HepG2 (cell line): ENCODE data around the gene GJD4. TPM values are rescaled to one million over a fixed set of nuclear protein-coding genes. Genes with fewer than 3 reads are reported as not detected.

Experiments used
- ATAC-seq: fragments of 200-7000 bp; cut with Tn5 transposase; 3 replicates; pipeline ENCODE4 v1.9.1; 2020; ENCODE audit warnings: mild to moderate bottlenecking, moderate library complexity
- BruUV-seq: library from RNA; stranded (reverse); fragments of 400-500 nt; replicated peaks from 2 replicates; lab custom pipeline; 2021; lab: Mats Ljungman, UMichigan
- CTCF ChIA-PET: fragments of 300-600 bp; formaldehyde crosslinking; extraction: SDS; loops from one replicate; lab custom pipeline; 2021; ENCODE audit warnings: low total read pairs, inconsistent platforms, low intra/inter-chr PET ratio; lab: Yijun Ruan, JAX
- POLR2A ChIA-PET: fragments of 350-600 bp; sonication (Branson Sonifier 250); formaldehyde crosslinking; loops from one replicate; lab custom pipeline; 2020; ENCODE audit warnings: antibody characterized with exemption, inconsistent platforms; lab: Yijun Ruan, JAX
- DNase-seq: peaks from one replicate; pipeline ENCODE4 v3.0.0-alpha.2; 2015; ENCODE audit warnings: low spot score
- FAIRE-seq: peaks from 3 replicates; lab custom pipeline; 2011; peaks lifted over from hg19 to GRCh38; lab: Jason Lieb, UNC
- H2AFZ ChIP-seq: one replicate; pipeline ENCODE4 v1.6.1; 2011; ENCODE audit warnings: low read length, inconsistent platforms
- H3K27ac ChIP-seq: fragments of 300-600 bp; 3 replicates; pipeline ENCODE4 v1.8.0; 2011; ENCODE audit warnings: mixed run types, mild to moderate bottlenecking, mixed read lengths, low read length, inconsistent platforms; ENCODE audit not compliant: insufficient read depth; ENCODE audit errors: extremely low read length
- H3K27me3 ChIP-seq, 2 experiments: fragments of 200-600 bp in 1 of 2; 2 replicates in 1 of 2; 3 replicates in 1 of 2; pipeline versions ENCODE4 v1.6.0 to v1.8.0; 2011; ENCODE audit warnings: low read length in 2 of 2, mild to moderate bottlenecking in 2 of 2, moderate library complexity in 2 of 2, inconsistent platforms in 1 of 2; ENCODE audit not compliant: insufficient read depth in 2 of 2, control insufficient read depth in 1 of 2
- H3K36me3 ChIP-seq, 2 experiments: fragments of 200-600 bp in 1 of 2; replicated peaks in 1 of 2; 2 replicates in 1 of 2; 3 replicates in 1 of 2; pipeline versions ENCODE4 v1.5.1 to v1.8.0; 2011; ENCODE audit warnings: low read length in 2 of 2, inconsistent platforms in 1 of 2; ENCODE audit not compliant: insufficient read depth in 2 of 2, control insufficient read depth in 1 of 2
- H3K4me1 ChIP-seq: 2 replicates; pipeline ENCODE4 v1.5.1; 2012; ENCODE audit warnings: low read length, inconsistent platforms; ENCODE audit not compliant: insufficient read depth
- H3K4me2 ChIP-seq: 2 replicates; pipeline ENCODE4 v1.6.0; 2011; ENCODE audit warnings: low read depth, low read length, inconsistent platforms
- H3K4me3 ChIP-seq, 3 experiments: fragments of 200-600 bp in 1 of 3; sonication (generic), shearing (Covaris generic) in 1 of 3; replicated peaks in 1 of 3; 2 replicates each; pipeline ENCODE4 v1.5.1; 2011 to 2016; ENCODE audit warnings: low read length in 3 of 3, inconsistent platforms in 2 of 3, low read depth in 2 of 3, mild to moderate bottlenecking in 2 of 3, control low read depth in 1 of 3, mixed read lengths in 1 of 3; ENCODE audit not compliant: insufficient read depth in 1 of 3
- H3K79me2 ChIP-seq: one replicate; pipeline ENCODE4 v1.6.1; 2011; ENCODE audit warnings: low read length, inconsistent platforms; ENCODE audit not compliant: insufficient read depth
- H3K9ac ChIP-seq: 2 replicates; pipeline ENCODE4 v1.6.0; 2011; ENCODE audit warnings: mild to moderate bottlenecking, low read depth, low read length, inconsistent platforms; ENCODE audit not compliant: insufficient read depth
- H3K9me3 ChIP-seq: 2 replicates; pipeline ENCODE4 v1.5.1; 2012; ENCODE audit warnings: mild to moderate bottlenecking, low read length
- H4K20me1 ChIP-seq: 2 replicates; pipeline ENCODE4 v1.6.0; 2011; ENCODE audit warnings: inconsistent platforms, mild to moderate bottlenecking, low read length, moderate library complexity; ENCODE audit not compliant: insufficient read depth
- SALL1 ChIP-seq: sonication (generic); formaldehyde crosslinking; IDR thresholded peaks from 2 replicates; pipeline ENCODE4 v1.8.0; 2022; ENCODE audit warnings: mild to moderate bottlenecking, missing genetic modification reagents
- SMC3 ChIP-seq: IDR thresholded peaks from 2 replicates; pipeline ENCODE4 v1.6.1; 2011; ENCODE audit warnings: low read length, improper control_type of control experiment
- STAG1 ChIP-seq: sonication (generic); formaldehyde crosslinking; IDR thresholded peaks from 2 replicates; pipeline ENCODE4 v1.4.0; 2020; ENCODE audit warnings: missing genetic modification reagents
- WGBS: methylation state at CpG from one replicate; pipeline ENCODE4 v1.1.6; 2017; ENCODE audit warnings: low lambda C conversion rate; 5-methylcytosine and 5-hydroxymethylcytosine counted together
- in situ Hi-C: cut with HindIII; loops from 2 replicates; pipeline ENCODE4 v1.10.0; 2017; ENCODE audit warnings: low pct_unique_long_range_greater_than_20kb; ENCODE audit not compliant: extremely low pct_ligation_motif_present
- intact Hi-C: fragments of 100-400 bp; cut with micrococcal nuclease; formaldehyde crosslinking; loops from one replicate; pipeline ENCODE4 v1.10.0; 2022; ENCODE audit not compliant: unreplicated experiment
- polyA plus RNA-seq, 8 experiments: library from polyadenylated mRNA; depleted of rRNA in 3 of 8; stranded (reverse) in 7 of 8; unstranded in 1 of 8; fragments of >200 nt; fragmentation: Illumina TruSeq in 4 of 8; extraction: Trizol in 4 of 8; gene quantifications; 2 replicates each; pipeline versions ENCODE4 v1.2.1 to v1.2.3, GENCODE V29; 2011 to 2016; ENCODE audit warnings: low read depth in 4 of 8, missing spikeins in 1 of 8, mixed read lengths in 1 of 8; ENCODE audit not compliant: insufficient read depth in 1 of 8
- total RNA-seq, 5 experiments: library from RNA; depleted of rRNA; stranded (reverse); fragments of >200 nt; fragmentation: Illumina TruSeq; extraction: Trizol; gene quantifications; 2 replicates each; pipeline ENCODE4 v1.2.3, GENCODE V29; 2016; ENCODE audit warnings: low read depth in 1 of 5
- TF ChIP-seq, protein P1 (sequence below): sonication (generic); formaldehyde crosslinking; IDR thresholded peaks from 2 replicates; pipeline ENCODE4 v1.5.0; 2020; ENCODE audit warnings: mild to moderate bottlenecking, missing genetic modification reagents, moderate library complexity
- TF ChIP-seq, protein P2 (sequence below): sonication (generic); formaldehyde crosslinking; IDR thresholded peaks from 2 replicates; pipeline ENCODE4 v1.4.0; 2020; ENCODE audit warnings: mild to moderate bottlenecking, missing genetic modification reagents

The GJD4 gene
- total and polyA plus RNA-seq, 2 of the 13 experiments (the other 11 are each of a cell fraction or from before 2014, with no cell fraction given): not detected

DNA sequence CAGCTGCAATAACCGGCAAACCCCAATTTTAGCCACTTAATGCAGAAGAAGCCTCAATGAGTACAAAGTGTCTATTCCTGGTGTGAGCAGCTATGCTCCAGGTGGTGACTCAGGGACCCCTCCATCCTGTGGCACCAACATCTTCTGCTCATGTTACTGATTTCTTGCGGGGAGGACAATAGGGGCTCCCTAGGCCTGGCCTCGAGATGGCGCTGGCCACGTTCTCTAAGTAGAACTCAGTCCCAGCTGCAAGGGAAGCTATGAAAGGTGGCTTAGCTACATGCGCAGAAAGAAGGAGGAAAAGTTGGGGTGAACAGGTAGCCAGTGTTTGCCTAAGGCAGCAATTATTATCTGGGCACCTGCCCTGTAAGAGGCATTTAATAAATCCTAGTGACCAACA lies 6.6 kb downstream of the GJD4 start:
- peak; percentile 77 for ATAC-seq
- peak; percentile 48 for TF ChIP-seq STAG1 (CRISPR knock-in tag)
- TF ChIP-seq, protein P1, sequence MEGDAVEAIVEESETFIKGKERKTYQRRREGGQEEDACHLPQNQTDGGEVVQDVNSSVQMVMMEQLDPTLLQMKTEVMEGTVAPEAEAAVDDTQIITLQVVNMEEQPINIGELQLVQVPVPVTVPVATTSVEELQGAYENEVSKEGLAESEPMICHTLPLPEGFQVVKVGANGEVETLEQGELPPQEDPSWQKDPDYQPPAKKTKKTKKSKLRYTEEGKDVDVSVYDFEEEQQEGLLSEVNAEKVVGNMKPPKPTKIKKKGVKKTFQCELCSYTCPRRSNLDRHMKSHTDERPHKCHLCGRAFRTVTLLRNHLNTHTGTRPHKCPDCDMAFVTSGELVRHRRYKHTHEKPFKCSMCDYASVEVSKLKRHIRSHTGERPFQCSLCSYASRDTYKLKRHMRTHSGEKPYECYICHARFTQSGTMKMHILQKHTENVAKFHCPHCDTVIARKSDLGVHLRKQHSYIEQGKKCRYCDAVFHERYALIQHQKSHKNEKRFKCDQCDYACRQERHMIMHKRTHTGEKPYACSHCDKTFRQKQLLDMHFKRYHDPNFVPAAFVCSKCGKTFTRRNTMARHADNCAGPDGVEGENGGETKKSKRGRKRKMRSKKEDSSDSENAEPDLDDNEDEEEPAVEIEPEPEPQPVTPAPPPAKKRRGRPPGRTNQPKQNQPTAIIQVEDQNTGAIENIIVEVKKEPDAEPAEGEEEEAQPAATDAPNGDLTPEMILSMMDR: peak; percentile 65
- peak; percentile 28; the same call in 1 of the 2 replicates for TF ChIP-seq SMC3
- TF ChIP-seq SALL1 (CRISPR knock-in tag): 0 out of 2 replicates have a peak, but pooled peaks have one; percentile 21
- TF ChIP-seq, protein P2, sequence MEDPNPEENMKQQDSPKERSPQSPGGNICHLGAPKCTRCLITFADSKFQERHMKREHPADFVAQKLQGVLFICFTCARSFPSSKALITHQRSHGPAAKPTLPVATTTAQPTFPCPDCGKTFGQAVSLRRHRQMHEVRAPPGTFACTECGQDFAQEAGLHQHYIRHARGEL (CRISPR knock-in tag): no peak
- TF ChIP-seq, all 625 proteins: peak for 4
- no peaks in the 10 kb centered on the region for H3K79me2 ChIP-seq
- H3K27me3 ChIP-seq: no peaks in the 10 kb centered on the region; a peak in 1 of 5 replicates
- peaks cover 33% of the 10 kb centered on the region for H3K4me1 ChIP-seq
- DNase-seq (peak; percentile 20), FAIRE-seq (no peak)
- H4K20me1 ChIP-seq: no peaks in the 10 kb centered on the region
- ChIA-PET POLR2A (no interaction called here), CTCF (no interaction called here)
- in situ Hi-C loops: no loop called here
- no peak overlapping the region for H3K4me3 ChIP-seq
- H3K9ac ChIP-seq: no peak overlapping the region
- no peaks in the 10 kb centered on the region for H3K36me3 ChIP-seq
- 18% methylated on average over 6 of the region's 6 CpGs for whole genome bisulfite sequencing
- intact Hi-C loops: no loop called here
- H3K9me3 ChIP-seq: 0 out of 2 replicates have a peak, but pooled peaks cover 7% of the 10 kb centered on the region
- no TSS peak for BruUV-seq
- peak overlapping the region; percentile 62 for H3K4me2 ChIP-seq
- no peak overlapping the region for H2AFZ ChIP-seq
- H3K27ac ChIP-seq: no peak overlapping the region
